GM18519 (cell line): ENCODE measurements around the gene CMTM4.
"Not testable (repeated sequence)": the region's sequence is repeated elsewhere in the genome, so short reads cannot be mapped to it uniquely, and the experiment has no call there.

Experiments
- ATAC-seq: cut with Tn5 transposase; IDR thresholded peaks from one replicate; pipeline ENCODE4 v1.9.1; 2021; ENCODE audit warnings: mild to moderate bottlenecking, moderate library complexity; ENCODE audit not compliant: unreplicated experiment, low FRiP score

The CMTM4 gene

GRCh38 chr16:66649636-66650205, 46.8 kb downstream of the CMTM4 start:
- no peak for ATAC-seq

GRCh38 chr16:66649167-66649566, 47.4 kb downstream of the CMTM4 start:
- ATAC-seq, result no peak

GRCh38 chr16:66647866-66648265, 48.7 kb downstream of the CMTM4 start:
- no peak for ATAC-seq

GRCh38 chr16:66641387-66641786, 55.2 kb downstream of the CMTM4 start:
- no peak for ATAC-seq

- ATAC-seq, result no peak
Observed at GRCh38 chr16:66640724-66641314, 55.7 kb downstream of the CMTM4 start.

- ATAC-seq, result no peak
Observed at GRCh38 chr16:66639091-66639885, 57.3 kb downstream of the CMTM4 start.

- ATAC-seq, result no peak
Observed at GRCh38 chr16:66637806-66638205, 58.7 kb downstream of the CMTM4 start.

GRCh38 chr16:66636199-66636598, 60.3 kb downstream of the CMTM4 start:
- no peak for ATAC-seq

GRCh38 chr16:66635406-66635805, 61.1 kb downstream of the CMTM4 start:
- no peak for ATAC-seq

GRCh38 chr16:66634527-66635196, 61.9 kb downstream of the CMTM4 start:
- ATAC-seq, result no peak

GRCh38 chr16:66631558-66631957, 65.0 kb downstream of the CMTM4 start:
- ATAC-seq, result not testable (repeated sequence)

GRCh38 chr16:66630561-66631260, 65.8 kb downstream of the CMTM4 start:
- ATAC-seq, result not testable (repeated sequence)

GRCh38 chr16:66629856-66630255, 66.7 kb downstream of the CMTM4 start:
- no peak for ATAC-seq

- ATAC-seq, result not testable (repeated sequence)
Observed at GRCh38 chr16:66627611-66628378, 68.7 kb downstream of the CMTM4 start.

GRCh38 chr16:66623755-66624154, 72.8 kb downstream of the CMTM4 start:
- ATAC-seq, result no peak

- no peak for ATAC-seq
Observed at GRCh38 chr16:66622863-66623262, 73.7 kb downstream of the CMTM4 start.

GRCh38 chr16:66621973-66622372, 74.6 kb downstream of the CMTM4 start:
- no peak for ATAC-seq

- no peak for ATAC-seq
Observed at GRCh38 chr16:66620429-66620795, 76.1 kb downstream of the CMTM4 start.

- ATAC-seq, result no peak
Observed at GRCh38 chr16:66619534-66620428, 76.8 kb downstream of the CMTM4 start.
